Upper lobe of left lung (tissue), 4 donors: ENCODE measurements around the gene TRIM44.

Experiments used
- EP300 ChIP-seq, 4 donors: sonication (generic); formaldehyde crosslinking; IDR thresholded peaks; one replicate each; pipeline ENCODE4 v1.5.1; 2017; ENCODE audit warnings: antibody characterized with exemption in 4 of 4, control low read depth in 2 of 4
- POLR2A ChIP-seq, 4 donors: fragments of 450-650 bp; IDR thresholded peaks; one replicate each; pipeline ENCODE4 v1.5.1; 2016 to 2017; ENCODE audit warnings: antibody characterized with exemption in 4 of 4, mild to moderate bottlenecking in 2 of 4
- POLR2AphosphoS5 ChIP-seq, 2 donors: sonication (generic); formaldehyde crosslinking; IDR thresholded peaks; one replicate each; pipeline ENCODE4 v1.5.1; 2017; ENCODE audit warnings: antibody characterized with exemption in 2 of 2
- TF ChIP-seq, protein P1 (sequence below), 6 experiments: fragments of 450-650 bp in 4 of 6; fragments of 200-600 bp in 2 of 6; sonication (generic) in 2 of 6; IDR thresholded peaks; one replicate each; pipeline ENCODE4 v1.5.1; 2016 to 2019; ENCODE audit warnings: antibody characterized with exemption in 6 of 6

DNA sequence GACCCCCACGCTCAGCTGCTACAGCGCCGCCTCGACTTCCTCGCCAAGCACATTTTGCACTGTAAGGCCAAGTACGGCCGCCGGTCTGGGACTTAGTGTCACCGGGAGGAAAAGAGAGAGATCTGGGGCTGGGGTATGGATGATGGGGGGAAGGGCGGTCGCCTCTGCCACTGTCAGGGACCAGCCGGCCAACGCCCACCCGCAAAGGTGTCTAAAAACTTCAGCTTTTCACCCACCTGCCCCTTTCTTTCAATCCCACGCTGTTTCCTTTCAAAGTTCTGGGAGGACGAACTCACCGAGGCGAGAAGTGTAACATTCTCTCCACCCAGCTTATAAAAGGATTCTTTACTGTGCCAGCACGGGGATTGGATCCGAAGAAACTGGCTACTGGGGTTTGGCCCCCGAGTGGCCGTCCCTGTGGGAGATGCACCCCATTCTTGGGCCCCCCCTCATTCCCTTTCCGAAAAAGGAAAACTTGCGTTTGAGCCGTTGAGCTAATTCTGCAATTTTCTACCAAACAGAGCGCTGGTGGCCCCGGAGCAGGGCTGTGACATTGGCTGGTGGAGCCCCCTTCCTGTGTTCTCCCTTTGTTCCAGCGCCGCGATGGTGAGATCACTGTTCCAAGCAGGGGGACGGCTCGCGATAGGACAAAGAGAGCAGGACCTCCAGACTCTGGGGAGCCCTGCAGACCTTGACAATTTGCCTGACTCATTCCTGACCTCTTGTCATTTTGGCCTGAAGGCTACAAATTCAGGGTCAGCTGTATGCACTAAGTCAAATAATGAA is 42.5 kb upstream of the TRIM44 start:
- TF ChIP-seq POLR2A (IDR thresholded peaks at IDR 0.05) (no peak), EP300 (IDR thresholded peaks at IDR 0.05) (no peak), POLR2AphosphoS5 (IDR thresholded peaks at IDR 0.05) (no peak)
- TF ChIP-seq, protein P1, sequence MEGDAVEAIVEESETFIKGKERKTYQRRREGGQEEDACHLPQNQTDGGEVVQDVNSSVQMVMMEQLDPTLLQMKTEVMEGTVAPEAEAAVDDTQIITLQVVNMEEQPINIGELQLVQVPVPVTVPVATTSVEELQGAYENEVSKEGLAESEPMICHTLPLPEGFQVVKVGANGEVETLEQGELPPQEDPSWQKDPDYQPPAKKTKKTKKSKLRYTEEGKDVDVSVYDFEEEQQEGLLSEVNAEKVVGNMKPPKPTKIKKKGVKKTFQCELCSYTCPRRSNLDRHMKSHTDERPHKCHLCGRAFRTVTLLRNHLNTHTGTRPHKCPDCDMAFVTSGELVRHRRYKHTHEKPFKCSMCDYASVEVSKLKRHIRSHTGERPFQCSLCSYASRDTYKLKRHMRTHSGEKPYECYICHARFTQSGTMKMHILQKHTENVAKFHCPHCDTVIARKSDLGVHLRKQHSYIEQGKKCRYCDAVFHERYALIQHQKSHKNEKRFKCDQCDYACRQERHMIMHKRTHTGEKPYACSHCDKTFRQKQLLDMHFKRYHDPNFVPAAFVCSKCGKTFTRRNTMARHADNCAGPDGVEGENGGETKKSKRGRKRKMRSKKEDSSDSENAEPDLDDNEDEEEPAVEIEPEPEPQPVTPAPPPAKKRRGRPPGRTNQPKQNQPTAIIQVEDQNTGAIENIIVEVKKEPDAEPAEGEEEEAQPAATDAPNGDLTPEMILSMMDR (IDR thresholded peaks at IDR 0.05) = no peak
